HG02623 (cell line): ENCODE results near the gene BTRC.
"Not testable (repeated sequence)": the region's sequence is repeated elsewhere in the genome, so short reads cannot be mapped to it uniquely, and the experiment has no call there.

Source experiments
- ATAC-seq: cut with Tn5 transposase; IDR thresholded peaks from one replicate; pipeline ENCODE4 v1.9.1; 2021; ENCODE audit warnings: moderate library complexity; ENCODE audit not compliant: unreplicated experiment

Gene BTRC

DNA sequence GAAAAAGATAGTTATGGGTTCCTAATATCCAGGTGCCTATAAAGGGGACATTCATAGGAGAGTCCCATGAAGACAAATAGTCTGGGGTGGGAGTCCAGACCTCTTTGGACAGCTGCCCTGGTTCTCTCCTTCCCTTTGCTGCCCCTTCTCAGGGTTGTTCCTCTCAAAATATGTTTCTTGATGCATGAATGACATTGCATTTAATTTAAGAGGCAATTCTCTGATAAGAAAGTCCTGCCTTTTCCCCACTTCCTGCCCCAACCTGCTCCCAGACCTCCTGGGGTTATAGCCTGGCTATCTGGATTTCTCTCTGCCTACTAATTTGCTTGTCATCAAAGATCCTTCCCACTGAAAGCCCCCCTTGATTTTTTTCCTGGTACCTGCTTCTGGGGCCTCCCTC is 12.5 kb upstream of the BTRC start:
- ATAC-seq: no peak

GRCh38 chr10:101346177-101346576 is 7.8 kb upstream of the BTRC start:
- no peak for ATAC-seq

GRCh38 chr10:101351017-101351416 is 2.9 kb upstream of the BTRC start:
- no peak for ATAC-seq

DNA sequence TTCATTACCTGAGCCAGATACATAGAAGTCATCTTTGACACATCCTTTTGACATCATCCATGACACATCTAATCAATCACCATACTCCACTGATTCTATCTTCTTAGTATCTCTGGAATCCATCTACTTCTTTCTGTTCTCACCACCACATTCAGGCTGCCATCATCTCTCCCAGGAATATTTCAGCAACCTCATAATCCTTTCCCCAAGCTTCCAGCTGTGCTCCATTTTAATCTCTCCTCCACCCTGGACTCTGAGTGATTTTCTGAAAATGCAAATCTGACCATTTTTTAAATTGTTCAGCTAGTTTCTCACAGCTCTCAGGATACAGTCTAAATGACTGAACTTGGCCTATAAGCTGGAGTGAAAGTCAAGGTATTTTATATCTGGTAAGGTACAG is 2.5 kb upstream of the BTRC start:
- no peak for ATAC-seq

DNA sequence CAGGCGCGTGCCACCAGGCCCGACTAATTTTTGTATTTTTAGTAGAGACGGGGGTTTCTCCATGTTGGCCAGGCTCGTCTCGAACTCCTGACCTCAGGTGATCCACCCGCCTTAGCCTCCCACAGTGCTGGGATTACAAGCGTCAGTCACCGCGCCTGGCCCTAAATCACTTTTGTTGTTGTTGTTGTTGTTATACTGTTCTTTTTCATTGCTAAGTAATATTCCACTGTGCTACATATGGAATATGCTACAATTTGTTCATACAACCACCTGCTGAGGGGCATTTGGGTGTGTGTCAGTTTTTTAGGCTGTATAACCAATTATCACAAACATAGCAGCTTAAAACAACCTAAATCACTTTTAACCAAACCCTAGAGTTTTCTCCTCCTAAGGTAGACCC is 1.1 kb upstream of the BTRC start:
- not testable (repeated sequence) for ATAC-seq

DNA sequence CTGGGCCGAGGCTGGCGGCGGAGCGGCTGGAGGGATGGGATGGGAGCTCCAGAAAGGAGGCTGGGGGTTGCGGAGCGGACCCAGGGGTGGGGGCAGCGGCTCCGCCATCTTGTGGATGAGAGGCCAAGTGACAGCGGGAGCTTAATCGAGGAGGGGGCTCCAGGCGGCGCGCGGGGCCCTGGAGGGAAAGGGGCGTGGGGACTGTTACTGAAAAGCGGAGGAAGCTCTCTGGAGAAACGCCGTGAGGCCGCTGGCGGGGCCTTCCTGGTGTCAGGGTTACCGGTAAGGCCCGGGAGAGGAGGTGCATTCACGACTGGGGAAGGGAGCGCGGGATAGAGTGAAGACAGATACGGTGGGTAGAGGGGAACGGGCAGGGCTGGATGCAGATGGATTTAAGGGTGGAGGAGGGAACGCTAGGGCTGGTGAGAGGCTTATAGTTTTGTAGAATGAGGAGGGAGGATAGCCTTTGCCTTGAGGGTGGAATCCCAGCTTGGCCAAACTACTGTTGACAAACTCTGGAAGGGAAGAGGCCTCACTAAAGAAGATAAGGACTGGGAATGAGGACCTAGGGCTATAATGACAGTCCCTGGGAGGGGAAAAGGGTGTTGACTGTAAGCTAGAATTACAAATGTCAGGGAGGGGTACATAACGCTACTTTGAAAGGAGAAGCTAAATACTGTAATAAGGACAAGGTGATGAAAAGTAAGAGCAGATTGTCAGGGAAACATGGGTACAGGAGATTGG is 535 bp downstream of the BTRC start:
- peak; percentile 14 for ATAC-seq

GRCh38 chr10:101355072-101355706 is 1.2 kb downstream of the BTRC start:
- ATAC-seq: no peak

DNA sequence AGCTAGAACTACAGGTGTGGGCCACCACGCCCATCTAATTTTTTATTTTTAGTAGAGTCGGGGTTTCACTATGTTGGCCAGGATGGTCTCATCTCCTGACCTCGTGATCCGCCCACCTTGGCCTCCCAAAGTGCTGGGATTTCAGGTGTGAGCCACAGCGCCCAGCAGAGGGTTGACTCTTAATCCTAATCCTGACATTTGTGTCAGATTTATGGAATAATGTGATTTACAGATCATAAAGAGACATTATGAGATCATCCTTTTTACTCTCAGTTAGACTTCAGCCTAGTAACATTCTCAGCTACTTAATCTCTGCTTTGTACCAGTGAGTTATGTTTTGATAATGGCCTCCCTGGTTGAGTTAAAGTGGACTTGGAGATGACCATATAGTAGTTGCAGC is 2.2 kb downstream of the BTRC start:
- ATAC-seq: no peak

DNA sequence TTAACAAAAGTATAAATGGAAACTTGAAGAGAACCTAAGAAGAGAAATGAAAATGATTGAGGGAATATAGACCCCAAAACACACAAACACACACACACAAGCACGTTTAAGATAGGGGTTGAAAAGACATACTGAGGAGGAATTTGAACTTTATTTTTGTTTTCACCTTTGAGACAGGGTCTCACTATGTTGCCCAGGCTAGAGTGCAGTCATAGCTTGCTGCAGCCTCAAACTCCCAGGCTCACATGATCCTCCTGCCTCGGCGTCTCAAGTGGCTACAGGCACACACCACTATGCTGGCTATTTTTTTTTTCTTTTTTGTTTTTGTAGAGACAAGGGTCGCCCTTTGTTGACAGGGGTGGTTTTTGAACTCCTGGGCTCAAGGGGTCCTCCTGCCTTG is 4.0 kb downstream of the BTRC start:
- ATAC-seq: no peak

- no peak for ATAC-seq
Observed at GRCh38 chr10:101358706-101359300, 4.8 kb downstream of the BTRC start.

DNA sequence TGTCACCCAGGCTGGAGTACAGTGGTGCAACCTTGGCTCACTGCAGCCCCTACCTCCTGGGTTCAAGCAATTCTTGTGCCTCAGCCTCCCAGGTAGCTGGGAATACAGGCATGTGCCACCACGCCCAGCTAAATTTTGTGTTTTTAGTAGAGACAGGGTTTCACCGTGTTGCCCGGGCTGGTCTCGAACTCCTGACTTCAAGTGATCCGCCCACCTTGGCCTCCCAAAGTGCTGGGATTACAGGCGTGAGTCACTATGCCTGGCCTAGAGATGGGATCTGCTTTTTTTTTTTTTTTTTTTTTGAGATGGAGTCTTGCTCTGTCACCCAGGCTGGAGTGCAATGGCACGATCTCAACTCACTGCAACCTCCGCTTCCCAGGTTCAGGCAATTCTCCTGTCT is 6.1 kb downstream of the BTRC start:
- not testable (repeated sequence) for ATAC-seq

GRCh38 chr10:101360841-101361240 is 6.9 kb downstream of the BTRC start:
- ATAC-seq: not testable (repeated sequence)

DNA sequence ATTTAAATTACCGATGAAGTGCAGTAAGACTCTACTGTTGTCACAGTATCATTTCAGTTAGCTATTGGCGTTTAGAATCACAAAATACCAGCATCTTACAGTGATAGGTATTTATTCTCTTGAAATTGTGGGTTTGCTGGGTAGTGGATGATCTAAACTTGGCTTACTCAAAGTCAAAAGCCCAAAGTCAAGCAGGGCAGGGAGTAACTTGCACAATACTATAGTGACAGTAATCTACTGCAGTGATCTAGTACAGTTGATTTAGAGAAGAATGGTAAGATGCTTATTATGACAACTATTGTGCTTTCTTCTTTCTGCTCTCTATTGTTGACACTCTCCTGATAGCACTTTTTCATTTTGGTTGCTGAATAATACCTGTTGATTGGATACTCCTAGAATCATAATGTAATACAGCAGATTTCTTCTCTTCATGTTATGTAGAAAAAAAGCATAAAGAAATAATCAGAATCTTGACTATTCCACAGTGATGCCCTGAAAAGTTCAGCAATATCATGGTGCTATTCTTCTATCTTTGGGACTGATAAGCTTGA is 10.0 kb downstream of the BTRC start:
- no peak for ATAC-seq

GRCh38 chr10:101364721-101365120 is 10.8 kb downstream of the BTRC start:
- ATAC-seq: no peak

DNA sequence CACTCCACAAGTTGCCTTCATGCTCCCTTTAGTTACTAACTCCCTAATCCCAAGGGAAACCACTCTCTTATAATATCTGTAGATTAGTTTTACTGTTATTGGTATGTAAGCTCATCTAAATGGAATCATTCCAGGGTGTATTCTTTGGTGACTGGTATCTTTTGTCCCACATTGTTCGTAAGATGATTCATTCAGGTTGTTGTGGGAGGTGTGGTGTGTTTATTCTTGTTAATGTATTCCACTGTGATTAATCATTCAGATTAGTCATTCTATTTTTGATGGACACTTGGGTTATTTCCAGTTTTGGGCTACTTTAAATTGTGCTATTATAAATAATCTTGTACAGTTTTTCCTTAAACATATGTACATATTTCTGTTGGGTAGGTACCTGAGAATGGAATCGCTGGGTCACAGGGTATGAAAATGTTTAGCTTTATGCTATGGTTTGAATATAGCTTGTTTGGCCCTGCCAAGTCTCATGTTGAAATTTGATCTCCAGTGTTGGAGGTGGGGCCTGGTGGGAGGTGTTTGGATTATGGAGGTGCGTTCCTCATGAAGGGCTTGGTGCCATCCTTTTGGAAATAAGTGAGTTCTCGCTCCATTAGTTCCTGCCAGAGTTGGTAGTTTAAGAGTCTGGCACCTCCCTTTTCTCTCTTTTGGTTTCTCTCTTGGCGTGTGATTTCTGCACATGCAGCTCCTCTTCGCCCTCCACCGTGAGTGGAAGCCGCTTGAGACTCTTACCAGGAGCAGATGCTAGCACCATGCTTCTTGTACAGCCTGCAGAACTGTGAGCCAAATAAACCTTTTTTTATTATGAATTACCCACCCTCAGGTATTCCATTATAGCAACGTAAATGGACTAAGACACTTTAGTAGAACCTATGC is 13.8 kb downstream of the BTRC start:
- ATAC-seq: no peak

GRCh38 chr10:101373063-101373462 is 19.1 kb downstream of the BTRC start:
- no peak for ATAC-seq

DNA sequence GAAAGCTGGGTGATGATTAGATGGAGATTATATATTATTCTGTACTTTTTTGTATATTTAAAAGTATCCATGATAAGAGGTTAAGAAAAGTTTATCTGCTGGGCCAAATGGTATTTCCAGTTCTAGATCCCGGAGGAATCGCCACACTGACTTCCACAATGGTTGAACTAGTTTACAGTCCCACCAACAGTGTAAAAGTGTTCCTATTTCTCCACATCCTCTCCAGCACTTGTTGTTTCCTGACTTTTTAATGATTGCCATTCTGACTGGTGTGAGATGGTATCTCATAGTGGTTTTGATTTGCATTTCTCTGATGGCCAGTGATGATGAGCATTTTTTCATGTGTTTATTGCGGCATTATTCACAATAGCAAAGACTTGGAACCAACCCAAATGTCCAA is 20.0 kb downstream of the BTRC start:
- ATAC-seq: not testable (repeated sequence)

- no peak for ATAC-seq
Observed at GRCh38 chr10:101375076-101375475, 21.1 kb downstream of the BTRC start.

- no peak for ATAC-seq
Observed at GRCh38 chr10:101379663-101380352, 25.8 kb downstream of the BTRC start.

DNA sequence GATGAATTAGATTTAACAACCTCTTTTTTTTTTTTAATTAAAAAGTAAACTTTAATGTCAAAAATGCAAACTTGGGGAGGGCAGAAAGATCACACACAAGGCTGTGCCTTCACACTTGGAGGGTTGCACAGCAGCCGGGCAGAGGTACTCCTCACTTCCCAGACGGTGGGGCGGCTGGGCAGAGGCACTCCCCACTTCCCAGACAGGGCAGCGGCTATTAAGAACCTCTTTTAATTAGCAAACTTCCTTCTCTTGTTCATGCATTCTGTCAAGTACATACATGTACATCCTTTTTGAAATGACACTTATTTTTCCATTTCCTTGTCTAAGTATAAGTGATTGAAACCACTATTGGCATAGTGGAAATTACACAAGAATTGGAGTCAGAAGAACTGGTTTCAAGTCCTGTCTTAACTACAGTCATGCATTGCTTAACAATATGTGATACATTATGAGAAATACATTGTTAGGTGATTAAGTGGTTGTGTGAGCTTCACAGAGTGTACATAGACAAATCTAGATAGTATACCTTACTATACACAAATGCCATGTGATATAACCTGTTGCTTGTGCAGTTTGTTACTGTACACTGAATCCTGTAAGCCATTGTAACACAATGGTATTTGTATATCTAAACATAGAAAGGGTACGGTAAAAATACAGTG is 26.5 kb downstream of the BTRC start:
- no peak for ATAC-seq
